K562 (cell line): ENCODE measurements around the gene MAZ. TPM values are rescaled to one million over a fixed set of nuclear protein-coding genes. Genes with fewer than 3 reads are reported as not detected.
A peak's percentile ranks its signal among the peaks of the same experiment; 100 is the strongest.

Source experiments
- CHD4 ChIP-seq: fragments of 200-600 bp; sonication (generic); IDR thresholded peaks from 3 replicates; pipeline ENCODE4 v1.6.1; 2012; ENCODE audit warnings: low read depth, mild to moderate bottlenecking, mixed read lengths, low read length, inconsistent platforms; ENCODE audit not compliant: insufficient read depth, insufficient replicate concordance, poor library complexity, severe bottlenecking
- CSDE1 ChIP-seq, 2 experiments: fragments of 450-650 bp; IDR thresholded peaks; 2 replicates each; pipeline ENCODE4 v1.6.1; 2016; ENCODE audit warnings: mild to moderate bottlenecking in 1 of 2
- ELF1 ChIP-seq: fragments of 200-800 bp; sonication (Bioruptor generic); IDR thresholded peaks from 2 replicates; pipeline ENCODE4 v1.6.1; 2016; ENCODE audit warnings: missing genetic modification characterization, missing compliant biosample characterization
- ERF ChIP-seq: fragments of 450-650 bp; formaldehyde crosslinking; IDR thresholded peaks from 2 replicates; pipeline ENCODE4 v1.4.0; 2020; ENCODE audit warnings: mild to moderate bottlenecking, mixed read lengths
- FUS ChIP-seq: fragments of 200-400 bp; formaldehyde crosslinking; optimal IDR thresholded peaks from 2 replicates; pipeline ENCODE3; 2017; ENCODE audit warnings: low read depth, low read length
- GATAD2B ChIP-seq: fragments of 450-650 bp; IDR thresholded peaks from 2 replicates; pipeline ENCODE4 v1.6.1; 2017; ENCODE audit warnings: mild to moderate bottlenecking, borderline replicate concordance
- HMGN3 ChIP-seq: IDR thresholded peaks from 2 replicates; pipeline ENCODE4 v1.6.1; 2011; ENCODE audit warnings: borderline replicate concordance, low read depth, mild to moderate bottlenecking, mixed read lengths, low read length; ENCODE audit not compliant: insufficient read length; ENCODE audit errors: extremely low read depth
- HNRNPH1 ChIP-seq: fragments of 200-400 bp; formaldehyde crosslinking; optimal IDR thresholded peaks from 2 replicates; pipeline ENCODE3; 2017; ENCODE audit warnings: low read depth, mild to moderate bottlenecking, low read length, moderate library complexity
- ILK ChIP-seq: fragments of 450-650 bp; IDR thresholded peaks from 2 replicates; pipeline ENCODE4 v1.6.1; 2016; ENCODE audit warnings: missing genetic modification characterization, low read depth, mild to moderate bottlenecking, missing compliant biosample characterization, moderate library complexity, borderline replicate concordance
- IRF9 ChIP-seq: fragments of 450-650 bp; IDR thresholded peaks from 2 replicates; pipeline ENCODE4 v1.6.1; 2016; ENCODE audit warnings: missing biosample characterization, missing genetic modification characterization
- KLF13 ChIP-seq: fragments of 450-650 bp; IDR thresholded peaks from 2 replicates; pipeline ENCODE4 v1.6.1; 2016; ENCODE audit warnings: missing genetic modification characterization, low read depth, mild to moderate bottlenecking, missing compliant biosample characterization, moderate library complexity, borderline replicate concordance
- MECOM ChIP-seq: fragments of 250-450 bp; sonication (Bioruptor Pico); IDR thresholded peaks from 2 replicates; pipeline ENCODE4 v1.8.0; 2022; ENCODE audit warnings: inconsistent platforms
- NR2C1 ChIP-seq, 2 experiments: fragments of 450-650 bp; IDR thresholded peaks; 2 replicates each; pipeline ENCODE4 v1.6.1; 2017; ENCODE audit warnings: mild to moderate bottlenecking in 2 of 2, antibody characterized with exemption in 1 of 2, inconsistent platforms in 1 of 2, missing compliant biosample characterization in 1 of 2, missing genetic modification characterization in 1 of 2
- NR4A1 ChIP-seq, 2 experiments: fragments of 250-450 bp in 1 of 2; fragments of 450-650 bp in 1 of 2; sonication (Bioruptor Pico) in 1 of 2; IDR thresholded peaks; 2 replicates each; pipeline versions ENCODE4 v1.4.0 to v1.6.1; 2016 to 2020; ENCODE audit warnings: mild to moderate bottlenecking in 2 of 2, missing compliant biosample characterization in 1 of 2, missing genetic modification characterization in 1 of 2, moderate library complexity in 1 of 2
- NUFIP1 ChIP-seq: fragments of 450-650 bp; IDR thresholded peaks from 2 replicates; pipeline ENCODE4 v1.6.1; 2018; ENCODE audit not compliant: partially characterized antibody
- PRMT5 ChIP-seq: sonication (generic); formaldehyde crosslinking; IDR thresholded peaks from 2 replicates; pipeline ENCODE4 v1.5.0; 2020; ENCODE audit warnings: missing genetic modification reagents
- RUNX1 ChIP-seq: sonication (generic); IDR thresholded peaks from 2 replicates; pipeline ENCODE4 v1.6.1; 2016; ENCODE audit warnings: antibody characterized with exemption, low read depth
- SFPQ ChIP-seq: fragments of 200-400 bp; formaldehyde crosslinking; IDR thresholded peaks from 2 replicates; pipeline ENCODE4 v1.6.1; 2017; ENCODE audit warnings: mild to moderate bottlenecking, low read depth, low read length, moderate library complexity
- SMAD1 ChIP-seq: fragments of 150-350 bp; IDR thresholded peaks from 2 replicates; pipeline ENCODE4 v1.6.1; 2014; ENCODE audit warnings: low read length, low read depth; ENCODE audit not compliant: partially characterized antibody
- SP2 ChIP-seq: IDR thresholded peaks from 2 replicates; pipeline ENCODE4 v1.6.1; 2011; ENCODE audit warnings: mild to moderate bottlenecking, low read depth, low read length, moderate library complexity; ENCODE audit not compliant: poor library complexity, severe bottlenecking; ENCODE audit errors: extremely low read depth
- TEAD1 ChIP-seq, 2 experiments: fragments of 450-650 bp in 1 of 2; sonication (generic) in 1 of 2; formaldehyde crosslinking; IDR thresholded peaks; 2 replicates each; pipeline versions ENCODE4 v1.4.0 to v1.8.0; 2020 to 2022; ENCODE audit warnings: mild to moderate bottlenecking in 2 of 2, missing genetic modification reagents in 1 of 2
- TRIM28 ChIP-seq: fragments of 450-650 bp; IDR thresholded peaks from 2 replicates; pipeline ENCODE4 v1.6.1; 2017
- ZBTB8A ChIP-seq: fragments of 450-650 bp; IDR thresholded peaks from 2 replicates; pipeline ENCODE4 v1.6.1; 2018; ENCODE audit warnings: mild to moderate bottlenecking, moderate library complexity; ENCODE audit not compliant: partially characterized antibody
- ZNF121 ChIP-seq: sonication (generic); formaldehyde crosslinking; conservative IDR thresholded peaks from 2 replicates; pipeline ENCODE4 v1.8.0; 2022; ENCODE audit warnings: missing genetic modification reagents
- ZNF79 ChIP-seq: fragments of 250-450 bp; sonication (Bioruptor Pico); IDR thresholded peaks from 2 replicates; pipeline ENCODE4 v1.4.0; 2020; ENCODE audit warnings: low read depth, mild to moderate bottlenecking, moderate library complexity
- polyA plus RNA-seq, 8 experiments: library from polyadenylated mRNA; depleted of rRNA in 4 of 8; stranded (reverse) in 5 of 8; unstranded in 3 of 8; fragments of >200 nt; fragmentation: Nextera tagmentation in 2 of 8; fragmentation: Illumina TruSeq in 1 of 8; extraction: Ambion mirVana in 2 of 8; extraction: Trizol in 1 of 8; gene quantifications; 2 replicates each; pipeline versions ENCODE4 v1.2.1 to v1.2.3, GENCODE V29; 2011 to 2014; ENCODE audit warnings: inconsistent platforms in 1 of 8, missing spikeins in 1 of 8
- total RNA-seq, 7 experiments: library from RNA; depleted of rRNA in 6 of 7; stranded (reverse); fragments of >200 nt in 6 of 7; fragmentation: Illumina TruSeq in 2 of 7; extraction: Trizol in 2 of 7; gene quantifications; 2 replicates each; pipeline versions ENCODE4 v1.2.1 to v1.2.3, GENCODE V29; 2011 to 2021; ENCODE audit warnings: low replicate concordance in 1 of 7

The MAZ gene
- total and polyA plus RNA-seq, 9 of the 15 experiments (the other 6 are each of a cell fraction or from before 2014, with no cell fraction given) = 45.4 to 532 (median 250) TPM

- TF ChIP-seq KLF13 (tag) (no peak), ZNF121 (CRISPR knock-in tag) (no peak), SFPQ (no peak), FUS (no peak), HNRNPH1 (no peak), NR4A1 (CRISPR knock-in tag; IDR thresholded peaks at IDR 0.05) (no peak), NR4A1 (tag; IDR thresholded peaks at IDR 0.05) (no peak), PRMT5 (CRISPR knock-in tag) (no peak), CSDE1 (IDR thresholded peaks at IDR 0.05) (no peak), SMAD1 (no peak), TRIM28 (no peak), RUNX1 (no peak), NUFIP1 (no peak), HMGN3 (peak; percentile 91), ELF1 (tag) (no peak), ZBTB8A (no peak), ZNF79 (CRISPR knock-in tag) (no peak), GATAD2B (no peak), ILK (tag) (no peak), SP2 (peak; percentile 33), NR2C1 (IDR thresholded peaks at IDR 0.05) (no peak), NR2C1 (tag; IDR thresholded peaks at IDR 0.05) (no peak), MECOM (CRISPR knock-in tag) (no peak), ERF (CRISPR knock-in tag) (0 out of 2 replicates have a peak, but pooled peaks have one; percentile 46), IRF9 (tag) (no peak), CHD4 (no peak), TEAD1 (CRISPR knock-in tag; IDR thresholded peaks at IDR 0.05) (no peak; a peak in 1 of 4 replicates)
Measured at GRCh38 chr16:29811170-29811895, 5.0 kb downstream of the MAZ start (continued).
